ENCODE measurements around the gene DMXL2. TPM values are rescaled to one million over a fixed set of nuclear protein-coding genes. Genes with fewer than 3 reads are reported as not detected.
"Not testable (repeated sequence)": the region's sequence is repeated elsewhere in the genome, so short reads cannot be mapped to it uniquely, and the experiment has no call there.

DMXL2 gene
- 10 to 100 TPM in 11 of 12 donors, not detected in 1; 13.2 to 47.3 (median 25.6) TPM for polyA plus RNA-seq (ENCODE audit: insufficient read length in 12 of 12)
- long read RNA-seq, donor 1, partial matches to known transcripts: 0 of 4 reads
- long read RNA-seq, donor 1, other reads (novel, unspliced or antisense): 0 of 4 reads
- long read RNA-seq, donor 2: 0 reads
- long read RNA-seq, donor 3: 0 reads
- long read RNA-seq, donor 4: 0 reads
- long read RNA-seq, donor 5, partial matches to known transcripts: 0 of 2 reads
- long read RNA-seq, donor 5, other reads (novel, unspliced or antisense): 0 of 2 reads
- long read RNA-seq, donor 6: 0 reads
- long read RNA-seq, donor 7, partial matches to known transcripts: 0 of 1 reads
- long read RNA-seq, donor 7, other reads (novel, unspliced or antisense): 0 of 1 reads
- long read RNA-seq, donor 8, partial matches to known transcripts: 0 of 1 reads
- long read RNA-seq, donor 8, other reads (novel, unspliced or antisense): 0 of 1 reads
- long read RNA-seq, donor 9, partial matches to known transcripts: 0 of 1 reads
- long read RNA-seq, donor 9, other reads (novel, unspliced or antisense): 0 of 1 reads
- long read RNA-seq, donor 10: 0 reads
- long read RNA-seq, donor 11, partial matches to known transcripts: 0 of 1 reads
- long read RNA-seq, donor 11, other reads (novel, unspliced or antisense): 0 of 1 reads

GRCh38 chr15:51622604-51623370 lies at the start of gene DMXL2:
TSS of gene DMXL2 (minus strand) at chr15:51622771. CDS start at chr15:51622545, 226 bp downstream.
- peak; percentile 88 for DNase-seq

GRCh38 chr15:51672155-51672687 lies 49.6 kb upstream of the DMXL2 start:
- no peak for DNase-seq

GRCh38 chr15:51669381-51669780 lies 46.8 kb upstream of the DMXL2 start:
- DNase-seq: no peak

- DNase-seq: no peak
Measured at GRCh38 chr15:51668446-51668845, 45.9 kb upstream of the DMXL2 start.

- no peak for DNase-seq
Measured at GRCh38 chr15:51667478-51667877, 44.9 kb upstream of the DMXL2 start.

GRCh38 chr15:51661072-51661471 lies 38.5 kb upstream of the DMXL2 start:
- no peak for DNase-seq

- no peak for DNase-seq
Measured at GRCh38 chr15:51658664-51659063, 36.1 kb upstream of the DMXL2 start.

GRCh38 chr15:51655401-51656057 lies 33.0 kb upstream of the DMXL2 start:
- not testable (repeated sequence) for DNase-seq

GRCh38 chr15:51652084-51652668 lies 29.6 kb upstream of the DMXL2 start:
- DNase-seq: no peak

- DNase-seq: peak; percentile 73
Measured at GRCh38 chr15:51649659-51650521, 27.3 kb upstream of the DMXL2 start.

- not testable (repeated sequence) for DNase-seq
Measured at GRCh38 chr15:51648643-51649042, 26.1 kb upstream of the DMXL2 start.

GRCh38 chr15:51648101-51648500 lies 25.5 kb upstream of the DMXL2 start:
- DNase-seq: not testable (repeated sequence)

- peak; percentile 20 for DNase-seq
Measured at GRCh38 chr15:51647128-51647562, 24.6 kb upstream of the DMXL2 start.

GRCh38 chr15:51642696-51643095 lies 20.1 kb upstream of the DMXL2 start:
- DNase-seq: no peak

- no peak for DNase-seq
Measured at GRCh38 chr15:51641490-51642130, 19.0 kb upstream of the DMXL2 start.

GRCh38 chr15:51634591-51635198 lies 12.1 kb upstream of the DMXL2 start:
- DNase-seq: no peak

- no peak for DNase-seq
Measured at GRCh38 chr15:51629612-51630011, 7.0 kb upstream of the DMXL2 start.

GRCh38 chr15:51625236-51625635 lies 2.7 kb upstream of the DMXL2 start:
- no peak for DNase-seq

GRCh38 chr15:51624022-51624421 lies 1.5 kb upstream of the DMXL2 start:
- no peak for DNase-seq

Data from muscle of arm (tissue), 14 donors.